Measurements from ENCODE around the gene NEAT1. TPM values are rescaled to one million over a fixed set of nuclear protein-coding genes. Genes with fewer than 3 reads are reported as not detected.
"Not testable (repeated sequence)": the region's sequence is repeated elsewhere in the genome, so short reads cannot be mapped to it uniquely, and the experiment has no call there.

NEAT1 gene
- total and polyA plus RNA-seq, 2 of the 8 experiments (the other 6 are each of a cell fraction or from before 2014, with no cell fraction given), result 2.4 to 10.7 TPM

- H3K27ac ChIP-seq (ENCODE audit: low read depth, low read length); H3K4ac ChIP-seq (replicated peaks; ENCODE audit: insufficient read length, low read depth, low read length); H3K79me2 ChIP-seq (ENCODE audit: control insufficient read depth in 1 of 2, insufficient read depth in 2 of 2, low read length in 2 of 2); FAIRE-seq; H2BK120ac ChIP-seq (replicated peaks; ENCODE audit: low read depth, low read length); H3K9ac ChIP-seq (replicated peaks in 1 of 4; ENCODE audit: extremely low read depth in 1 of 4, low read depth in 3 of 4, low read length in 3 of 4); H3K23ac ChIP-seq (ENCODE audit: insufficient read length); H2BK15ac ChIP-seq (ENCODE audit: low read length); H2BK12ac ChIP-seq (ENCODE audit: low read depth, low read length); H3K36me3 ChIP-seq (ENCODE audit: control insufficient read depth in 2 of 4, insufficient read depth in 4 of 4, low read length in 3 of 4); H2AFZ ChIP-seq (ENCODE audit: low read length); H3K4me2 ChIP-seq (ENCODE audit: insufficient read depth in 1 of 2, low read depth in 2 of 2, low read length in 2 of 2); H4K91ac ChIP-seq (replicated peaks; ENCODE audit: insufficient read length, low read length); H4K5ac ChIP-seq (ENCODE audit: insufficient read length, low read depth, low read length); DNase-seq (ENCODE audit: low read depth in 1 of 2, low spot score in 2 of 2); H3K56ac ChIP-seq (replicated peaks; ENCODE audit: insufficient read length, low read depth, low read length); H3K14ac ChIP-seq (ENCODE audit: insufficient read length); H4K8ac ChIP-seq (ENCODE audit: extremely low read depth, insufficient read depth, low read length); H2BK5ac ChIP-seq (ENCODE audit: low read depth, low read length); CTCF ChIA-PET (ENCODE audit: partially characterized antibody); H2BK20ac ChIP-seq (ENCODE audit: low read length); H3K4me1 ChIP-seq (replicated peaks in 1 of 4; ENCODE audit: control insufficient read depth in 3 of 4, insufficient read depth in 4 of 4, low read length in 3 of 4); H3K18ac ChIP-seq (ENCODE audit: extremely low read depth, low read length); H2AK5ac ChIP-seq (ENCODE audit: low read depth, low read length); H3K9me3 ChIP-seq (ENCODE audit: insufficient read depth in 2 of 2, low read depth in 1 of 2, low read length in 1 of 2); H3K4me3 ChIP-seq (ENCODE audit: extremely low read depth in 1 of 4, insufficient read depth in 2 of 4, low read depth in 3 of 4, low read length in 4 of 4); H3K79me1 ChIP-seq (ENCODE audit: low read depth, low read length); H3K23me2 ChIP-seq (ENCODE audit: low read depth, low read length); H4K20me1 ChIP-seq (replicated peaks in 1 of 2; ENCODE audit: control insufficient read depth in 1 of 2, insufficient read depth in 2 of 2, low read length in 2 of 2): not testable (repeated sequence)
- POLR2A ChIA-PET (ENCODE audit: partially characterized antibody), result interaction anchor here (1.4 to 1.5 kb wide), 2 partner anchors 30 to 53 kb away, joined by 3 to 8 read pairs; partner anchors contain the start of gene NEAT1
- WGBS, 2 experiments (ENCODE audit: extremely low coverage in 1 of 2, insufficient coverage in 1 of 2, insufficient read length in 1 of 2, insufficient replicate concordance in 2 of 2, low coverage in 1 of 2, low lambda C conversion rate in 2 of 2, missing lambda C conversion rate in 1 of 2), result 85% methylated on average over 1 of the region's 3 CpGs; no CpG with 5 or more reads in 1 of the 2 experiments
- H3K27me3 ChIP-seq (replicated peaks in 1 of 4; ENCODE audit: control insufficient read depth in 3 of 4, extremely low read depth in 1 of 4, insufficient read depth in 3 of 4, low read length in 3 of 4), result peaks cover 9 to 33% (median 28%) of the 10 kb centered on the region in 4 experiments
These were observed 29.7 kb downstream of the NEAT1 start for GRCh38 chr11:65452259-65452658.

Measured in H1 (cell line).